NCI-H2081 (cell line): Measurements from ENCODE around the gene SEMA6A.

Experiments used
- DNase-seq, 2 experiments: peaks; one replicate each; lab custom pipeline; 2025; lab: John Stamatoyannopoulos, UW

Gene SEMA6A

DNA sequence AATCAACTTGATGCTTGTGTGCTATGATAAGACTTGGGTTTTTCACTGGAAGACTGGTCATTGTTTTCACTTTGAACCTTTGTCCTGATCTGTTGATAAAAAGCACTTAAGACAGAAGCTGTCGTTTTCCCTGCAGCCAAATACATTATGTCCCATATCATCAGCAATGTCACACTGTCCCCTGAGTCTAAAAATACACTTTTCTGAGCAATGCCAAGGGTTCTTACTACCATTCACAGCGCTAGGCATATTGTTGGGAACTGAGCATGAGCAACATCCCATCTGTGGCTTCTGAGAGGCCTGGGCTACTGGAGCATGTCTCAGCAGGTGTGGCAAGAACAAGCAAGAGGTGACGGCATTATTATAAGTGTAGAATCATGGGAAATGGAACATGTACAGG is 81.8 kb downstream of the SEMA6A start:
- no peak for DNase-seq

DNA sequence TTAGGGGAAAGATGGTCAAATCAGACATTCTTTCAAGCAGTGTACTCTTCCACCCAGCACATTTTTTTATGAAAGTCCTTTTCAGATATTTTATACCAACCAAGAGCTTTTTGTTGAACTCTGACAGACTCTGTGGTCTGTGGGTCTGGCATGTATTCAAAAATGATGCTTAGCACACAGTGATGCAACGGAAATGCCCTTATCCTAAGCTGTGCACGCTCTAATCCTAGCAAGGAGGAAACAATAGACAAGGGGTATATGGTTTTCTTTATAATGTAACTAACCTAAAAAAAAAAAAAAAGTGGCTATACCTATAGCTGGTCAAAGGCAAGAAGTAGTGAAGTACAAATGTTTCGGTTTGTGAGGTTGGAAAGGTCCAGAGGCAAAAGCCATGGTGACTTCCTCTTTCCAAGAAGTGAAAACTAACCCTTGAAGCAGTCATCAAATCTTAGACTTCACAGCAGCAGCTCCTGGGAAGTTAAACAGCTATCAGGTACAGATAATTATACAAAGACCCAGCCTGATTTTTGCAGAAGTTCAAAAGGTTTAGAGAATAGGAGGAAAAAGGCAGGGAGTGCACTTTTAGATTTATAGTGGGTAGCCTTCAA is 82.5 kb downstream of the SEMA6A start:
- no peak for DNase-seq

DNA sequence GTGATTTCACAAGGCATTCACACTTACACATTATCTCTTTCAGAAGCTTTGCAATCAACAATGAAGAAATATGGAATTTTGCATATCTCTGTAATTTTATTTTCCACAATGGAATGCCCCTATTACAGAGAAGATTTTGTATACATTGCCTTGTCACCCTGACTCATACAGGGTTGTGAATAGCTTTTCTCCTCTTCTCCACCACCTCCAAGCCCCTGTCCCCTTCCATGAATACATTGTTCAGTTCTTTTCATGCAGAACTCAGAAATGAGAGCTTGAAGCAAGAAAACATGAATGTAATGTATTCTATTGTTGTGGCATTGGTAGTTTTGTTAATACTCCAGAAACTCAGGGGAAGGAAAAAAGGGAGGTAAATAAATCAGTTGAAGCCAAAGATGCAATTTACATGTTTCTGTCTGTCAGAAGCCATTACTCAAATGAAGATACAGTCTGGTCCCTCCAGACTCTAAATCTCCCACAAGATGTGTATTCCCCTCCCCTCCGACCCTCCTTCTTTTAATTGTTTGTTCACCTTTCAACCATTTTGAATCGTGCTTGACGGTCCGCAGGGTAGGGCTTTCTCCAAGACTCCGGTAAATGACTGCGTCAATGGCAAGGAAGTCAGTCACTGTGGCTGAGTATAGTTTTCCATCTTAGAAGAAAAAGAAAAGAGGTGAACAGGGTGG is 86.1 kb downstream of the SEMA6A start:
- no peak for DNase-seq

DNA sequence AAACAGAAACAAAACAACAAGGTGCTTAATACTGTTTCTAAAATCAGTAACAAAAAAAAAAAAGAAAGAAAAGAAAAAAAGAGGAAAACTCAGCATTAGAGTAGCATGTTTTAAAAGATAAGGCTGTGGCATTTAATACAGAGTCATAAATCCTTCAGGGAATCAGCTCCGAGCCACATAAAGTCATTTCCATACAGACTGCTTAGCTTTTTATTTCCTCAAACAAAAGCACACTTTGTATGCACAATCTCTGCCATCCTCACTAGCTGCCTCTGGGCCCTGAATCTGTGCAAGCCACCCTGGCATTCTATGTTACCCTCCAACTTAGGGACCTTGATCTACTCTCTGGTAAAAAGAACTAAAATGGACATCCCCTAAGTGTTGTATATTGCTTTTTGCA is 87.6 kb downstream of the SEMA6A start:
- no peak for DNase-seq

- peak in 1 of 2 experiments; percentile 61 for DNase-seq
These were observed 88.0 kb downstream of the SEMA6A start for GRCh38 chr5:116486588-116486987.

- no peak for DNase-seq
These were observed 90.0 kb downstream of the SEMA6A start for GRCh38 chr5:116484645-116485044.

DNA sequence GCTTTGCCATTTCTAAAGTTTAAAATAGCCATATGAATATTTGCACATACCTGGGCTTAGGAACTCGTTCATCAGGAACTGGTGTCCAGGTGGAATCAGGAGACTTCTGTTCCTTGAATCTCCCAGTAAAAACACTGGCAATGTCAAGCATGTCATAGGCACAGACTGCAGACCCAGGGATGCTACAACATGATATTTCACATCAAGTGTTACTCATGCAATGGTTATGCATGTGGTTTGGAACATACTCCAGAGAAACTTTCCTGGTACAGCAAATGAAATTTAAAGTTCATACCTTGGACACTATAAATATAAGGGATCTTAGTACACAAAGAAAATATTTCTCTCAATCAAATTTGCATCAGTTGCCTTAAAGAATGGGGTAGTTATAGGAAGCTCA is 92.2 kb downstream of the SEMA6A start:
- DNase-seq, result no peak

DNA sequence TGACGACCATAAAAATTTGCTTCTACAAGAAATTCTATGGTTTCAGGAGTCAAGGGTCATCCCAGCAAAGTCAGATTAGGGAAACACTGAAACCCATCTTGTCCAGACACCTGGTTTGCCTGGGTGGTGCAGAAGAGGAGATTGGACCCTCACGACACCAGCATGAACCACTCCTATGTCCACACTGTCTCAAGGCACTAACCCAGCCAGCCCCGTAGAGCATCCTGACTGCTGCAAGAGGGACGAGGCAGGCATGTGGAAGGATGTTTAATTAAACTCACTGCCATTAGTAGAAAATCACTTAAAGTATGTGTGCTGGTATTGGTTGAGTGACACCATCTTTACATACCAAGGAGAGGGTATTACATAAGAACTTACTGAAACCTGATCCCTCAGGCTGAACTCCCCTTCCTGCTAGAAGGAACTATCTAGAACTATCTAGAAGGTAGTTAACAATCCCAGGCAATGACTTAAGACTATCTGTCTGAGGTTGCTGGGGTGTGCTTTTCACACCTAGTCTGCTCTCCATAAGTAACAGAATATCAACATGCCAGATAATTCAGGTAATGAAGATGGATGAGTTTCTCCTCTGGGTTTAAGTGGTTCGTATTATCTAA is 93.6 kb downstream of the SEMA6A start:
- DNase-seq, result no peak

DNA sequence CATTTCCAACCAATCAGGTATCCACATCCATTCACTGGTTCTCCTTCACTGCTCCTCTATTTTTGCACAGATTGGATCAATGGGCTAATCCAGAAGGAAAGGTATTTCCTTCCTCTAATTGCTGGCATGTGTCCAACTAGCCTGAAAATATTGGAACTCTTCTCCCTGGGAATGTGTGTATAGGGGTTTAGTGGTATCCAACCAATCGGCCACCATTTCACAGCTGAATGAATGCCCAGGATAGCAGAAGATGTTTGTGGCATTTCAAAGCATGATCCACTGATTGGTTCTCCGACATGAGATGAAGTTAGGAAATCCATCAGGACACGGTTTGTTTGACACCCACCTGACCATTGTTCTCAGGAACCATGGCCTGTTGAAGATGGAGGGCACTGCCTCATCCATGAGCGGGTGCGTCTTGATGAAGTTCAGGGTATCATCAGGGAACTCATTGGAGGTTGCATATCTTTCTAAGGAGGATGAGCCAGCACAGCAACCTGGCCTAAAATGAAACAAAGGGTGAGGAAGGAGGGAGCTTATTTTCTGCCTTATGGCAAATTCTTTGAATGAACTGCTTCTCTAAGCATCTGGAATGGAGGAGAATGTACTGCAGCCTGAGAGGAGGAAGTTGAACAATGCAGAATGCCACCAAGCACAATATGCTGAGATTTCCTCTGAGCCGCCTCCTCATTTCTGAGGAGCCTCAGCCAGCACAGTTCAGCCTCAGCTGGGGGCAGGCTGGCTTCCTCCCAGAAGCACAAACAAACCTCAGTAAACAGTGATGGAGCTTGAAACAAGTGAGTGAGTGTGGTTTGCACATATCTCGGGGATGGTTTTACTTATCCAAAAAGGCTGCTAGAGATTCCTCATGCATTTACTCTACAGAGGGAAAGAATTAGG is 94.6 kb downstream of the SEMA6A start:
- no peak for DNase-seq

- DNase-seq, result no peak
These were observed 96.1 kb downstream of the SEMA6A start for GRCh38 chr5:116478491-116478890.

GRCh38 chr5:116476897-116477537 is 97.6 kb downstream of the SEMA6A start:
- DNase-seq, result no peak

DNA sequence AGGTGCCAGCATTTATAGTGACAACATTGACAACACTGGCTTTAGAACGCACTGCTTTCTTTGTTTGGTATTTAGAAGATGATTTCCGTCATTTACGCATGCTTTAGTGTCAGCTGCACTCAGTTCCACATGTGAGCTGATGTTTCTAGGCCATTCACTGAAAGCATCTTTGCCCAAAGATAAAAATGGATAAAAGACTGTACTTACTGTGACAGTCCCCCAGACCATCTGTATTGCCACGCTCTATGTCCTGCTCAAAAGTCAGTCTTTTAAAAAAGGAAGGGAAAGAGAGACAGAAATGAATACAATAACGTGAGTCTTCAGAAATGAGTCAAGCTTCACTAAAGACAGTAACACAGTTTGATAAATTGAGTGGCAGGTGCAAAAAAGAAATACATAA is 99.3 kb downstream of the SEMA6A start:
- no peak for DNase-seq

DNA sequence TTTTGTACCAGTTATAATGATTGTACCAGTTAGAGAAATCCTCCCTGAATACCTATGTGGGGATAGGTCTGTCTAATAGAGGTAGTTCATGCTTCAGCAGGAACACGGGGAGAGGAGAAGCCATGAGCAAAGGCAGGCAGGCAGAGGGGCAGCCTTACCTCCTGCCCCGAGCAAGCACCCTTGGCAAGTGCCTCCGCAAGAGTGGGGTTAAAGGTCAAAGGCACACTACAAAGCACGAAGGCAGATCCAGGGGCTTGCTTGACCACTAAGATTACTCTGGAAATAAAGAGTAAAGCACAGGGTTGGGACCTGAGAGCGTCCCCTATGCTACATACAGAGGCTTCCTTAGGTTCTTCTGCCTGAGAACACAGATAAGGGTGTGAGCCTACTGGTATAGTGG is 100.9 kb downstream of the SEMA6A start:
- no peak for DNase-seq

DNA sequence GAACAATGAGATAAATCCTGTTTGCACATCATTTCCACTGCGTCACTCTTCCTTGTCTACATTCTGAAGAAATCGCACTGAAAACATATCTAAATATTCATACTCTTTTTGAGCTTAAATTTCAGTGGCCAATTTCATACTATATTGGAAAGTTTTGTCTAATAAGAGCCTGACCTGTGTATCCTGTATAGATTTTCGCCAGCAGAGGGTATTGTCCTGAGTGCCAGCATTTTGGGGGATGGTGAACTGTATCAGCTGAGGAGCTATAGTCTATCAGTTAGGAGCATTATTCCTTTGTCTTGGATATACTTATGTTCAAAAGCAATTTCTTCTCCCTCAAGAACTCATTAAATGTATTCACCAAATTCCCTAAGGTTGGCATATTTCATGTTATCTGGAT is 102.3 kb downstream of the SEMA6A start:
- DNase-seq, result no peak

- DNase-seq, result no peak
These were observed 105.0 kb downstream of the SEMA6A start for GRCh38 chr5:116469631-116470030.

DNA sequence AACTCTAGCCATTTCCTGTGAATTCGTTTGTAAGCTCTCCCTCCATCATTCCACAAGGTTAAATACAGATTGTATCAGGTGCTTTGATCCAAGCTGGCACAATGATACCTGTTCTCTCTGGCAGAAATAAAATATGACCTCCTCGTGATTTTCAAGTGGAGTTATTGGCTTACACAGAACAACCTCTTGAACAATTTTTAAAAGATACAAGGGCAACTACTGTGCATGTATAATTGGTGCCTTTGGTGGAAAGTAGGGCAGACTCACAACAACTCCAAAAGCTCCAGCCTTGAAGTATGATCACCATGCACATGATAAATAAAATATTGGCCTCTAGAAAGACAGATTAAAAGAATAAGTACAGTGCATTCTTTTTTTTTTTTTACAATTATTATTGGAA is 106.0 kb downstream of the SEMA6A start:
- DNase-seq, result no peak

- DNase-seq, result no peak
These were observed 107.2 kb downstream of the SEMA6A start for GRCh38 chr5:116467465-116467843.

GRCh38 chr5:116466727-116467464 is 107.7 kb downstream of the SEMA6A start:
- no peak for DNase-seq

DNA sequence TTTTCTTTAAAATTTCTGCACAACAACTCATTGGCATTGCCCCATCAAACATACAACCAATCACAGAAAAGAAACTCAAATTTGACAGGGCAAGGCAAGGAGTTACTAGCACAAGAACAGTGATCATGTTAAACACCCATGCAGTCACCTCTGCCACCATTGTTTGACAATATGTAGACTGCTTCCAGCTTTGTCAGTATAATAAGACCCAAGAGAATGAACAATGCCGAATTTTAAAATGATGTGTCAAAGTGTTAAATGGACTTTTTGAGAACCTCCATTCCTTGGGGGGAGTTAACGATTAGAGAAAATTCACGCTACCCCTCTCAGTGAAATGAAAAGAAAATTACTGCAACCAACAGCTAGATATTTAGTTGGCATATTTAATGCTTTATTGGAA is 109.2 kb downstream of the SEMA6A start:
- DNase-seq, result no peak

GRCh38 chr5:116464144-116464708 is 110.4 kb downstream of the SEMA6A start:
- DNase-seq, result no peak

- no peak for DNase-seq
These were observed 112.1 kb downstream of the SEMA6A start for GRCh38 chr5:116462500-116462899.
